Testis (tissue), 5 donors: ENCODE data around the gene TMEM225B. TPM values are rescaled to one million over a fixed set of nuclear protein-coding genes. Genes with fewer than 3 reads are reported as not detected.
"Not testable (repeated sequence)": the region's sequence is repeated elsewhere in the genome, so short reads cannot be mapped to it uniquely, and the experiment has no call there.

Experiments used
- DNase-seq: peaks from one replicate; pipeline ENCODE4 v3.0.0-alpha.2; 2019
- H3K27ac ChIP-seq, 2 donors: fragments of 200-600 bp; sonication (generic); one replicate each; pipeline ENCODE4 v1.5.1; 2019
- H3K27me3 ChIP-seq: fragments of 200-600 bp; sonication (generic); one replicate; pipeline ENCODE4 v1.5.1; 2019
- H3K36me3 ChIP-seq: fragments of 200-600 bp; sonication (generic); one replicate; pipeline ENCODE4 v1.5.1; 2017; ENCODE audit warnings: low read depth; ENCODE audit errors: missing control alignments
- H3K4me1 ChIP-seq: fragments of 200-600 bp; sonication (generic); one replicate; pipeline ENCODE4 v1.5.1; 2019
- H3K4me3 ChIP-seq, 2 donors: fragments of 200-600 bp; sonication (generic); one replicate each; pipeline ENCODE4 v1.5.1; 2017 to 2019
- H3K9me3 ChIP-seq: fragments of 200-600 bp; sonication (generic); one replicate; pipeline ENCODE4 v1.5.1; 2017
- CTCF ChIP-seq, 3 experiments: fragments of 450-650 bp in 2 of 3; fragments of 200-600 bp in 1 of 3; sonication (generic) in 1 of 3; IDR thresholded peaks; one replicate each; pipeline ENCODE4 v1.5.1; 2016 to 2019; ENCODE audit warnings: antibody characterized with exemption in 3 of 3, mild to moderate bottlenecking in 2 of 3, moderate library complexity in 1 of 3
- POLR2A ChIP-seq: fragments of 450-650 bp; IDR thresholded peaks from one replicate; pipeline ENCODE4 v1.6.1; 2017; ENCODE audit warnings: antibody characterized with exemption, mild to moderate bottlenecking, moderate library complexity
- WGBS, 2 donors: methylation state at CpG; one replicate each; pipeline ENCODE4 v1.1.5; 2018; 5-methylcytosine and 5-hydroxymethylcytosine counted together
- intact Hi-C: fragments of 100-400 bp; cut with DNase I; formaldehyde crosslinking; loops from one replicate; pipeline ENCODE4 v1.15.1; 2023; ENCODE audit warnings: low total_unique reads
- long read RNA-seq, 2 donors: transcript quantifications; one replicate each; lab custom pipeline, GENCODE V29; 2026
- polyA plus RNA-seq: library from polyadenylated mRNA; stranded (reverse); fragments of 350-450 nt; fragmentation: Illumina TruSeq; extraction: RNeasy Lipid Tissue Mini Kit (QIAGEN cat#74804); gene quantifications from one replicate; pipeline ENCODE4 v1.2.3, GENCODE V29; 2014; ENCODE audit warnings: low read depth, low replicate concordance; ENCODE audit not compliant: insufficient read depth
- total RNA-seq, 2 donors: library from RNA; depleted of rRNA; stranded (reverse); fragments of >200 nt; gene quantifications; one replicate each; pipeline ENCODE4 v1.2.3, GENCODE V29; 2016

Gene TMEM225B
- total RNA-seq: 10 to 100 TPM; 57.0 to 62.1 TPM
- 406 TPM for polyA plus RNA-seq
- long read RNA-seq, donor 1: 0 reads
- long read RNA-seq, donor 2: 0 reads

GRCh38 chr7:99597762-99598501 is at the start of gene TMEM225B:
Gene TMEM225B (plus strand): TSS chr7:99598267. CDS start chr7:99604389, 6,122 bp downstream.
- no peaks in the 10 kb centered on the region for H3K9me3 ChIP-seq
- intact Hi-C loops: no loop called here
- H3K27me3 ChIP-seq: no peaks in the 10 kb centered on the region
- H3K36me3 ChIP-seq: no peaks in the 10 kb centered on the region
- WGBS, 2 donors: 53 to 56% methylated on average over 27 to 34 of the region's 34 CpGs
- DNase-seq: no peak
- no peak within 1 kb of the TSS for H3K27ac ChIP-seq
- H3K4me1 ChIP-seq: no peaks in the 10 kb centered on the region
- TF ChIP-seq POLR2A: no peak
- no peak for TF ChIP-seq CTCF (IDR thresholded peaks at IDR 0.05)
- H3K4me3 ChIP-seq: peak within 1 kb of the TSS; percentile 33 to 47

GRCh38 chr7:99549545-99549944 is 48.5 kb upstream of the TMEM225B start:
- H3K27me3 ChIP-seq, H3K9me3 ChIP-seq, DNase-seq, H3K4me1 ChIP-seq, intact Hi-C loops, H3K4me3 ChIP-seq, H3K36me3 ChIP-seq, H3K27ac ChIP-seq: not testable (repeated sequence)
- WGBS, 2 donors: 80 to 100% methylated on average over 1 to 2 of the region's 2 CpGs

GRCh38 chr7:99551334-99551733 is 46.7 kb upstream of the TMEM225B start:
- TF ChIP-seq CTCF (IDR thresholded peaks at IDR 0.05): no peak
- no peak for TF ChIP-seq POLR2A
- 3 to 5% methylated on average over 15 of the region's 15 CpGs for WGBS, 2 donors
- no peaks in the 10 kb centered on the region for H3K27me3 ChIP-seq
- H3K4me3 ChIP-seq: peak overlapping the region; percentile 85 to 98
- intact Hi-C loops: loop anchor here (10.0 kb wide), 1 partner anchor 47 kb away; the partner anchor contains the start of genes ZKSCAN5 and ZNF394
- no peak for DNase-seq
- no peaks in the 10 kb centered on the region for H3K9me3 ChIP-seq
- peak overlapping the region; percentile 84 to 90 for H3K27ac ChIP-seq
- no peaks in the 10 kb centered on the region for H3K36me3 ChIP-seq
- peaks cover 9% of the 10 kb centered on the region for H3K4me1 ChIP-seq

- TF ChIP-seq CTCF (IDR thresholded peaks at IDR 0.05) (no peak), POLR2A (no peak)
- WGBS, 2 donors: 0 to 1% methylated on average over 17 to 37 of the region's 37 CpGs
- intact Hi-C loops: loop anchor here (10.0 kb wide), 1 partner anchor 47 kb away; the partner anchor contains the start of genes ZKSCAN5 and ZNF394
Measured at GRCh38 chr7:99551767-99552463, 46.2 kb upstream of the TMEM225B start, which contains the start of gene FAM200A. Gene FAM200A (minus strand): TSS chr7:99552114. CDS start chr7:99548407, 3,707 bp downstream.

GRCh38 chr7:99553039-99553438 is 45.0 kb upstream of the TMEM225B start:
- no peak for TF ChIP-seq POLR2A
- TF ChIP-seq CTCF (IDR thresholded peaks at IDR 0.05): no peak
- 94 to 98% methylated on average over 4 of the region's 4 CpGs for WGBS, 2 donors
- H3K4me3 ChIP-seq: no peak overlapping the region
- H3K36me3 ChIP-seq: no peaks in the 10 kb centered on the region
- intact Hi-C loops: loop anchor here (10.0 kb wide), 1 partner anchor 48 kb away; the partner anchor contains the start of genes ZKSCAN5 and ZNF394
- peaks cover 16% of the 10 kb centered on the region for H3K4me1 ChIP-seq
- no peaks in the 10 kb centered on the region for H3K9me3 ChIP-seq
- no peak overlapping the region for H3K27ac ChIP-seq
- DNase-seq: no peak
- no peaks in the 10 kb centered on the region for H3K27me3 ChIP-seq

More at GRCh38 chr7:99551767-99552463, 46.2 kb upstream of the TMEM225B start, which contains the start of gene FAM200A:
- Histone ChIP-seq H3K27ac (peak within 1 kb of the TSS; percentile 84 to 90), H3K9me3 (no peaks in the 10 kb centered on the region), H3K27me3 (no peaks in the 10 kb centered on the region), H3K36me3 (no peaks in the 10 kb centered on the region), H3K4me3 (peak within 1 kb of the TSS; percentile 85 to 98), H3K4me1 (peaks cover 9% of the 10 kb centered on the region)
- DNase-seq: peak; percentile 93
